ENCODE measurements around the gene LGALS8. TPM values are rescaled to one million over a fixed set of nuclear protein-coding genes. Genes with fewer than 3 reads are reported as not detected.
"Not testable (repeated sequence)": the region's sequence is repeated elsewhere in the genome, so short reads cannot be mapped to it uniquely, and the experiment has no call there.

LGALS8 gene
- polyA plus RNA-seq, result 23.7 TPM

DNA sequence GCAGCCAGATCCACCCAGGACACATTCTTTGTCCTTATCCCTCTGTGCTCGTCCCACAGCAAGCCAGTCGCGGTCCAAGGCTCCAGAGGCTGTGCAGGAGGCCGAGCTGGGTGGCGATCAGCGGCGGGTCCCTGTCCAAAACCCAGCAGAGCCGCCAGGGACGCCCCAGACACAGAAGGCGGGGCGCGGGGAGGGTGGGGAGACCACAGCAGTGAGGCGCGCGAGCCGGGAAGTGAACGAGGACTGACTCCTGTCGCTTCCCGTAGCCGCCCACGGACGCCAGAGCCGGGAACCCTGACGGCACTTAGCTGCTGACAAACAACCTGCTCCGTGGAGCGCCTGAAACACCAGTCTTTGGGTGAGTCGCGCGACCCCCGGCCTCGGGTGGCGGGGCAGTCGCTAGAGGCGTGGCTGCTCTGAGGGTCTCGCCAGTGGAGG, at the start of gene LGALS8:
LGALS8 (plus strand) TSS at position 279 of the 438 bp plus-strand sequence. CDS start 2,089 bp downstream, outside the sequence.
- peak within 1 kb of the TSS; percentile 77 to 93 (median 93) for H3K27ac Mint-ChIP-seq
- H3K4me1 Mint-ChIP-seq, result peaks cover 9 to 13% (median 11%) of the 10 kb centered on the region in 3 donors
- H3K36me3 Mint-ChIP-seq, result peaks cover 7% of the 10 kb centered on the region
- H3K9me3 Mint-ChIP-seq, result peaks cover 0 to 4% (median 0%) of the 10 kb centered on the region in 3 donors
- H3K27me3 Mint-ChIP-seq, result no peaks in the 10 kb centered on the region
- H3K4me3 Mint-ChIP-seq, result peak within 1 kb of the TSS; percentile 89 to 99 (median 92)

GRCh38 chr1:236476019-236476418, 47.8 kb upstream of the LGALS8 start:
- Mint-ChIP-seq H3K27ac (no peak overlapping the region), H3K27me3 (peaks cover 6% of the 10 kb centered on the region), H3K9me3 (no peaks in the 10 kb centered on the region)

GRCh38 chr1:236480758-236481436, 42.9 kb upstream of the LGALS8 start:
- peaks cover 2% of the 10 kb centered on the region for H3K27me3 Mint-ChIP-seq
- H3K36me3 Mint-ChIP-seq, result peaks cover 2% of the 10 kb centered on the region
- H3K9me3 Mint-ChIP-seq, result no peaks in the 10 kb centered on the region
- no peaks in the 10 kb centered on the region for H3K4me1 Mint-ChIP-seq
- H3K27ac Mint-ChIP-seq, result no peak overlapping the region
- H3K4me3 Mint-ChIP-seq, result no peak overlapping the region

More at GRCh38 chr1:236476019-236476418, 47.8 kb upstream of the LGALS8 start:
- Mint-ChIP-seq H3K4me1 (no peaks in the 10 kb centered on the region), H3K4me3 (no peak overlapping the region), H3K36me3 (peaks cover 2% of the 10 kb centered on the region)

GRCh38 chr1:236484310-236484971, 39.3 kb upstream of the LGALS8 start:
- Mint-ChIP-seq H3K9me3 (no peaks in the 10 kb centered on the region), H3K27ac (no peak overlapping the region), H3K36me3 (peaks cover 2% of the 10 kb centered on the region), H3K27me3 (peaks cover 2% of the 10 kb centered on the region), H3K4me3 (peak overlapping the region in 1 of 4 donors; percentile 47), H3K4me1 (no peaks in the 10 kb centered on the region)

DNA sequence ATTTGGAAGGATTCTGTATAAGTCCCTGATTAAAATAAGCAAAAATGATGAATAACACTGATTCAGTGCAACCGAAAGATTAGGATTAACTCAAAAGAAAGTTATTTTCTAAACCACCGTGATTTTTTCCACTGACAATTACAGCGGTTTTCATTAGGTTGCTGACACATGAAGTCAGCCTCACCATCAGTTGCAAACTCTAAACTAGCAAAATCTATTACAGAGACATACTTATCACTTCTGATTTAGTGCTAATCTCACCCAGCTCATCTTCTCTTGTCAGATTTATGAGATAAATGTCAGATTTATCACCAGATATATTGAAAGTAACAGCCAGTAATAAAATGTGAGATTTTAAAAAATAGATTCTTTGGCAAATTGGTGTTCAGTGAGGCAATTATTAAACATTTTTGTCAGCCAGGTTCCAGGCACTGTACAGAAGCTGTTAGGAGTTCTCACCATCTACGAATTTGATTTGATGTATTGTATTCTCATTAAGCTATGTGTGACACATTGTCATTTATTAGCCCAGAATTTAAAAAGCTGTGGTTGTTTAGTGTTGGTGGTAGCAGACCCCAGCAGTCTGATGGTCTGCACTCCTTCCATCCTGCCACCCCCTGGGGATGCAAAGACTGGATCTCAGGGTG, 37.3 kb upstream of the LGALS8 start:
- no peak overlapping the region for H3K27ac Mint-ChIP-seq
- no peak overlapping the region for H3K4me3 Mint-ChIP-seq

DNA sequence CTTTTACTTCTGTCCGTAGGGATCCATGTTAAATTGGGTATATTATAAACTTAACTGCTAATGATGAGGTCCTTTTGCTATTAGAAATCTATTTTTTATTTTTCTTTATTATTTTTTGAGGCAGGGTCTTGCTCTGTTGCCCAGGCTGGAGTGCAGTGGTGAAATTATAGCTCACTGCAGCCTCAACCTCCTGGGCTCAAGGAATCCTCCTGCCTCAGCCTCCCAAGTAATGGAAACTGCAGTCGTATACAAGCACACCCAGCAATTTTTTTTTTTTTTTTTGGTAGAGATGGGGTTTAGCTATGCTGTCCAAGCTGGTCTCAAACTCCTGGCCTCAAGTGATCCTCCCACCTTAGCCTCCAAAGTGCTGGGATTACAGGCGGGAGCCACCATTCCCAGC, 34.6 kb upstream of the LGALS8 start:
- not testable (repeated sequence) for H3K4me1 Mint-ChIP-seq, H3K4me3 Mint-ChIP-seq, H3K9me3 Mint-ChIP-seq, H3K36me3 Mint-ChIP-seq, H3K27ac Mint-ChIP-seq
- H3K27me3 Mint-ChIP-seq, result peaks cover 22% of the 10 kb centered on the region

More for the DNA sequence above, 37.3 kb upstream of the LGALS8 start:
- Mint-ChIP-seq H3K9me3 (no peaks in the 10 kb centered on the region), H3K27me3 (peaks cover 12% of the 10 kb centered on the region), H3K4me1 (no peaks in the 10 kb centered on the region), H3K36me3 (no peaks in the 10 kb centered on the region)

- Mint-ChIP-seq H3K27me3 (peaks cover 22% of the 10 kb centered on the region), H3K27ac (no peak overlapping the region), H3K36me3 (no peaks in the 10 kb centered on the region), H3K4me3 (no peak overlapping the region), H3K9me3 (no peaks in the 10 kb centered on the region), H3K4me1 (no peaks in the 10 kb centered on the region)
Observed at GRCh38 chr1:236489710-236490377, 33.9 kb upstream of the LGALS8 start.

DNA sequence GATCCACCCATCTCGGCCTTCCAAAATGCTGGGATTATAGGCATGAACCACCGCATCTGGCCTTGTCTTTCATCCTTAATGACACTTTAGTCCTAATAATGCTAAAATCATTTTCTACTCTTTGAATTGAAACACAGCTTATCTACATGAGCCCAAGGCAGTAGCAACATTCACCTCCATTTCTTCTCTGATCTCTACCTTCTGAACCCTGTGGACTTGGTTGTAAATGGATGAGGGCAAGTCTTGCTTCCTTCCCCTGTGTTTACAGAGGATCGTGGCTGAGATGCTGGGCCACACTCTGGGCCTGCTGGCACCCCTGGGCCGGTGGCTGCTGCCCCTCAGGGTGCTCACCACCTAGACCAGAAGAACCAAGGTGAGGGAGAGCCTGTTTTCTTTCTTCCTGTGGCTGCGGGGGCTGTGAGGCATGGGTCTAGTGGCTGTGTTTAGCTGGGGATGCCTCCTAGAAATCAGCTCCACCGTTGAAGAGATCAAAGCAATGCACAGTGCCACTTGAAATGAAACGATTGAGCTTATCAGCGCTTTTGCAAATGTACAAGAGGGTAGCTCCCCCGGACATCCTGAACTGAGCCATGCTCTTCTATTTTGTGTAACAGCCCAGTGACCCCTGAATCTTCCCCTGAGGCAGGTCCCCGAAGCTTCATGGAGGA, 32.2 kb upstream of the LGALS8 start:
- Mint-ChIP-seq H3K9me3 (no peaks in the 10 kb centered on the region), H3K36me3 (peaks cover under 1% of the 10 kb centered on the region), H3K27me3 (peaks cover 27% of the 10 kb centered on the region), H3K27ac (no peak overlapping the region), H3K4me3 (no peak overlapping the region), H3K4me1 (peaks cover 0 to 5% (median 0%) of the 10 kb centered on the region in 3 donors)

- H3K36me3 Mint-ChIP-seq, result peaks cover 2% of the 10 kb centered on the region
- H3K27ac Mint-ChIP-seq, result no peak overlapping the region
- H3K4me1 Mint-ChIP-seq, result peaks cover 0 to 5% (median 0%) of the 10 kb centered on the region in 3 donors
- no peak overlapping the region for H3K4me3 Mint-ChIP-seq
- H3K9me3 Mint-ChIP-seq, result no peaks in the 10 kb centered on the region
- peaks cover 28% of the 10 kb centered on the region for H3K27me3 Mint-ChIP-seq
Observed at GRCh38 chr1:236492378-236492777, 31.4 kb upstream of the LGALS8 start.

- H3K27ac Mint-ChIP-seq, result no peak overlapping the region
- H3K36me3 Mint-ChIP-seq, result peaks cover 2% of the 10 kb centered on the region
- H3K27me3 Mint-ChIP-seq, result peaks cover 28% of the 10 kb centered on the region
- H3K4me1 Mint-ChIP-seq, result peaks cover 0 to 5% (median 0%) of the 10 kb centered on the region in 3 donors
- no peak overlapping the region for H3K4me3 Mint-ChIP-seq
- H3K9me3 Mint-ChIP-seq, result no peaks in the 10 kb centered on the region
Observed at GRCh38 chr1:236494082-236494481, 29.7 kb upstream of the LGALS8 start.

GRCh38 chr1:236494586-236495466, 29.0 kb upstream of the LGALS8 start:
- H3K4me1 Mint-ChIP-seq, result peaks cover 0 to 5% (median 0%) of the 10 kb centered on the region in 3 donors
- H3K36me3 Mint-ChIP-seq, result peaks cover 2% of the 10 kb centered on the region
- peaks cover 25% of the 10 kb centered on the region for H3K27me3 Mint-ChIP-seq
- no peaks in the 10 kb centered on the region for H3K9me3 Mint-ChIP-seq
- H3K27ac Mint-ChIP-seq, result no peak overlapping the region
- no peak overlapping the region for H3K4me3 Mint-ChIP-seq

DNA sequence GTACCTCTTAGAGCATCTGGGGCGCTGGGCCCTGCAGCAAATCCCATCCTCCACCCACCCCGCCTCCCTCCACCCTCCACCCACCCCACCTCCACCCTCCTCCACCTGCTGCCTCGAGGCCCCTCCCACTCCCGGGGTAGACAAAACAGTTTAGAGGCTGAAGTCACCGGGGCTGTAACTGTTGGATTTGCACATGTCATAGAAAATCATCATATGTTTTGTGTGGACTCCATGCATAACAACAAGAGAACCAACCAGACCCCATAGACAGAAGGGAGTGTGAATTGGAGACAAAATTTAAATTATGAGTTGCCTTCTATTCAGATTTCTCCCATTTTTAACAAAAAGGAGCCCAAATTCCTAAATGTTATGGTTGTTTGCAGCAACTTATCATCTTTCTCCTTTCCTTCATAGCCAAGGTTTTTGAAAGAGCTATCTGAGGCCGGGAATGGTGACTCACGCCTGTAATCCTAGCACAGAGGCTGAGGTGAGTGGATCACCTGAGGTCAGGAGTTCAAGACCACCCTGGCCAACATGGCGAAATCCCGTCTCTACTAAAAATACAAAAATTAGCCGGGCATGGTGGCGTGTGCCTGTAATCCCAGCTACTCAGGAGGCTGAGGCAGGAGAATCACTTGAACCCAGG, 28.2 kb upstream of the LGALS8 start:
- peaks cover 2% of the 10 kb centered on the region for H3K36me3 Mint-ChIP-seq
- H3K27ac Mint-ChIP-seq, result no peak overlapping the region
- H3K27me3 Mint-ChIP-seq, result peaks cover 24% of the 10 kb centered on the region
- H3K9me3 Mint-ChIP-seq, result no peaks in the 10 kb centered on the region
- H3K4me1 Mint-ChIP-seq, result peaks cover 0 to 5% (median 0%) of the 10 kb centered on the region in 3 donors
- no peak overlapping the region for H3K4me3 Mint-ChIP-seq

DNA sequence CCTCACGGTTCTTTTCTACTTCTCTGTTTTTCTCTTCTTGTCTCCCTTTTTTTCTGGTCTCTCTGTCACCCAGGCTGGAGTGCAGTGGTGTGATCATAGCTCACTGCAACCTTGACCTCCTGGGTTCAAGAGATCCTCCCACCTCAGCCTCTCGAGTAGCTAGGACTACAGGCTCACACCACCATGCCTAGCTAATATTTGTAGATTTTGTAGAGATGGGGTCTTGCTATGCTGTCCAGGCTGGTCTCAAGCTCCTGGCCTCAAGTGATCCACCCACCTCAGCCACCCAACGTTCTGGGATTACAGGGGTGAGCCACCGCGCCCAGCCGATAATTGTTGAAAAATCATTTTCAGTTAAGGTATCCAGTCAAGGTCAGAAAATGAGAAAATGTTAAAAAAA, 25.9 kb upstream of the LGALS8 start:
- Mint-ChIP-seq H3K27ac (no peak overlapping the region), H3K36me3 (peaks cover 2% of the 10 kb centered on the region), H3K27me3 (peaks cover 15% of the 10 kb centered on the region), H3K9me3 (no peaks in the 10 kb centered on the region), H3K4me1 (peaks cover 0 to 10% (median 3%) of the 10 kb centered on the region in 3 donors), H3K4me3 (no peak overlapping the region)

Measured in IgD-negative memory B cell (primary cell).